ENCODE data around the gene GMPR.
A peak's percentile ranks its signal among the peaks of the same experiment; 100 is the strongest.

Gene GMPR

DNA sequence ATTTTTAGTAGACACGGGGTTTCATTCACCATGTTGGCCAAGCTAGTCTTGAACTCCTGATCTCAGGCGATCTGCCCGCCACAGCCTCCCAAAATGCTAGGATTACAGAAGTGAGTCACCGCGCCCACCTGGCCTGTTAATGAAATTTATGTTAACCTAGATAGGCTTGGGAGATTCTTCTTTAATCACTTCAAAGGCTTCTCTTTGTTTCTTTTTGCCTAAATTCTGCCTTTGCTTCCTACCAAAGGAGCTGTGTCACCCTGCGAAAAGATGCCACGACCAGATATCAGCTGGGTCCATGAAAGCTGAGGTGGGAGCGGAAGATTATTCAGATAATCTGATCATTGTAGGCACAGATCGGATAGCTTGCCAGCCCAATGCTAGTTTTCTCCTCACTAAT lies 75.3 kb downstream of the GMPR start:
- no peak for TF ChIP-seq CTCF (IDR thresholded peaks at IDR 0.05; ENCODE audit: insufficient read depth, low read depth, low read length, missing control alignments)
- no peak overlapping the region for H3K4me3 ChIP-seq (ENCODE audit: low read depth, low read length)
- no peak for DNase-seq (ENCODE audit: low read depth)

DNA sequence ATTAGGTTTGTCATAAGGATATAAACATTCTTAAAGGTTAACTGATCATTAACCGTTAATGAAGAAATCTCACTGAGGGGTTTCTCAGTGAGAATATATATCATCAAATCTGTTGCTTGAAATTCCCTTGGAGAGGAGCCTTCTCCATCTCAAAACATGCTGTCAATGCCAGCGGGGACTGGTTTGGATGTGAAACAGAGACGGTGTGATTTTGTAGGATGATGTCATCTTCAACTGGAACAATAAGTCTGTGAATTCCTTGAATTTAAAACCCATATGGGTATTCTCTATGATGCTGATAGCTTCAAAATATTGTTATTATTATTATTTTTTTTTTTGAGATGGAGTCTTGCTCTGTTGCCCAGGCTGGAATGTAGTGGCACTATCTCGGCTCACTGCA lies 75.9 kb downstream of the GMPR start:
- no peak for TF ChIP-seq CTCF (IDR thresholded peaks at IDR 0.05; ENCODE audit: insufficient read depth, low read depth, low read length, missing control alignments)
- no peak for DNase-seq (ENCODE audit: low read depth)
- H3K4me3 ChIP-seq (ENCODE audit: low read depth, low read length): no peak overlapping the region

DNA sequence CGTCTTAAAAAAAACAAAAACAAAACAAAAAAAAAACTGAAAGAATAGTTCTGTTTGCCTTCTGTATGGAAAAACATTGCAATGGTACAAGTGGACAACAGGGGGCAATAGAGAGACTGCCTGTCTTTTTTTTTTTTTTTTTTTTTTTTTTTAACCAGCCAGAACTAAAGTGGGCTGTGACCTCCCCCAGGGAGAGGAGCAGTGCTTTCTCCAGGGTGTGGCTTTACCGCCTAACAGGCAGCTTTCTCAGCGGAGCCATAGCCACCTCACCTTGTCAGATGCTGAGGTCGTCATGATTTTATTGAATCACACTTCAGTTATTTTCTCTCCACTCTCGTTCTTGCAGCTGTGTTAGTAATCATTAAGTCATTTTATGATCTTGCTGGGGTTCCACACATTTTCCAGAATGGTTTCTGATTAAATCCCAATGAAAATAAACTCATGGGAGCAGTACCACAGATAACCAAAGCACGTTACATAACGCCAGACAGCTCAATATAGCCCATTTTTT lies 78.4 kb downstream of the GMPR start:
- TF ChIP-seq CTCF (IDR thresholded peaks at IDR 0.05; ENCODE audit: insufficient read depth, low read depth, low read length, missing control alignments): peak; percentile 69
- no peak overlapping the region for H3K4me3 ChIP-seq (ENCODE audit: low read depth, low read length)
- DNase-seq (ENCODE audit: low read depth): peak; percentile 52

GRCh38 chr6:16318538-16318937 lies 80.2 kb downstream of the GMPR start:
- no peak for DNase-seq (ENCODE audit: low read depth)
- no peak for TF ChIP-seq CTCF (IDR thresholded peaks at IDR 0.05; ENCODE audit: insufficient read depth, low read depth, low read length, missing control alignments)
- H3K4me3 ChIP-seq (ENCODE audit: low read depth, low read length): no peak overlapping the region

DNA sequence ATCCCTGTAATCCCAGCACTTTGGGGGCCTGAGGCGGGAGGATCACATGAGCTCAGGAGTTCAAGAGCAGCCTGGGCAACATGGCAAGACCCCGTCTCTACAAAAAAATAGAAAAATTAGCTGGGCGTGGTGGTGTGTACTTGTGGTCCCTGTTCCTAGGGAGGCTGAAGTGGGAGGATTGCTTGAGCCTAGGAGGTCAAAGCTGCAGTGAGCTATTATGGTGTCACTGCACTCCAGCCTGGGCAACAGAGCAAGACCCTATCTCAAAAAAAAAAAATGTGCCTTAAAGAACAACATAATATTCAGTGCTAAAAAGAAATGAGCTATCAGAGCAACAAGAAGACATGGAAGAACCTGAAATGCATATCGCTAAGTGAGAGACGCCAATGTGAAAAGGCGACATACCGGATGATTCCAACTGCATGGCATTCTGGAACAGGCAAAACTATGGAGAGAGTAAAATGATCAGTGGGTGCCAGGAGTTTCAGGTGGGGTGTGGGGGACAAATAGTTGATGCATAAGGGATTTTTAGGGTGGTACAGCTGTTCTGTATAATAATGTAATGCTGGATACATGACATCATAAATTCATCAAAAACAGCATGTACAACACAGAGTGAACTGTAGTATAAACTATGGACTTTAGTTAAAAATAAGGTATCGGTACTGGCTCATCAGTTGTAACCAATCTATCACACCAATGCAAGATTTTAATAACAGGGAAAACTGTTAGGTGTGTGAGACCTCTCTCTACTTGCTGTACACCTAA lies 80.8 kb downstream of the GMPR start:
- TF ChIP-seq CTCF (IDR thresholded peaks at IDR 0.05; ENCODE audit: insufficient read depth, low read depth, low read length, missing control alignments): no peak
- H3K4me3 ChIP-seq (ENCODE audit: low read depth, low read length): no peak overlapping the region

GRCh38 chr6:16319813-16320532 lies 81.6 kb downstream of the GMPR start:
- DNase-seq (ENCODE audit: low read depth): peak; percentile 72
- H3K4me3 ChIP-seq (ENCODE audit: low read depth, low read length): peak overlapping the region; percentile 4; the same call in 1 of the 2 replicates
- no peak for TF ChIP-seq CTCF (IDR thresholded peaks at IDR 0.05; ENCODE audit: insufficient read depth, low read depth, low read length, missing control alignments)

More for the DNA sequence above, 80.8 kb downstream of the GMPR start:
- no peak for DNase-seq (ENCODE audit: low read depth)
